DOHH2 (cell line): ENCODE data around the gene AEN.

Experiments
- EZH2phosphoT487 ChIP-seq: fragments of 200-600 bp; sonication (generic); IDR thresholded peaks from 2 replicates; pipeline ENCODE4 v1.6.1; 2017; ENCODE audit warnings: borderline replicate concordance, mild to moderate bottlenecking, antibody characterized with exemption, low read length, moderate library complexity, mixed read lengths
- TF ChIP-seq, protein P1 (sequence below): fragments of 200-600 bp; sonication (generic); IDR thresholded peaks from one replicate; pipeline ENCODE4 v1.5.1; 2014; ENCODE audit warnings: antibody characterized with exemption, mild to moderate bottlenecking, low read depth, low read length; ENCODE audit not compliant: poor library complexity, severe bottlenecking

- TF ChIP-seq, protein P1, sequence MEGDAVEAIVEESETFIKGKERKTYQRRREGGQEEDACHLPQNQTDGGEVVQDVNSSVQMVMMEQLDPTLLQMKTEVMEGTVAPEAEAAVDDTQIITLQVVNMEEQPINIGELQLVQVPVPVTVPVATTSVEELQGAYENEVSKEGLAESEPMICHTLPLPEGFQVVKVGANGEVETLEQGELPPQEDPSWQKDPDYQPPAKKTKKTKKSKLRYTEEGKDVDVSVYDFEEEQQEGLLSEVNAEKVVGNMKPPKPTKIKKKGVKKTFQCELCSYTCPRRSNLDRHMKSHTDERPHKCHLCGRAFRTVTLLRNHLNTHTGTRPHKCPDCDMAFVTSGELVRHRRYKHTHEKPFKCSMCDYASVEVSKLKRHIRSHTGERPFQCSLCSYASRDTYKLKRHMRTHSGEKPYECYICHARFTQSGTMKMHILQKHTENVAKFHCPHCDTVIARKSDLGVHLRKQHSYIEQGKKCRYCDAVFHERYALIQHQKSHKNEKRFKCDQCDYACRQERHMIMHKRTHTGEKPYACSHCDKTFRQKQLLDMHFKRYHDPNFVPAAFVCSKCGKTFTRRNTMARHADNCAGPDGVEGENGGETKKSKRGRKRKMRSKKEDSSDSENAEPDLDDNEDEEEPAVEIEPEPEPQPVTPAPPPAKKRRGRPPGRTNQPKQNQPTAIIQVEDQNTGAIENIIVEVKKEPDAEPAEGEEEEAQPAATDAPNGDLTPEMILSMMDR = no peak
- no peak for TF ChIP-seq EZH2phosphoT487
Measured at GRCh38 chr15:88620995-88621772, at the start of gene AEN.
